Measurements from ENCODE around the gene MSANTD1.

Gene MSANTD1

DNA sequence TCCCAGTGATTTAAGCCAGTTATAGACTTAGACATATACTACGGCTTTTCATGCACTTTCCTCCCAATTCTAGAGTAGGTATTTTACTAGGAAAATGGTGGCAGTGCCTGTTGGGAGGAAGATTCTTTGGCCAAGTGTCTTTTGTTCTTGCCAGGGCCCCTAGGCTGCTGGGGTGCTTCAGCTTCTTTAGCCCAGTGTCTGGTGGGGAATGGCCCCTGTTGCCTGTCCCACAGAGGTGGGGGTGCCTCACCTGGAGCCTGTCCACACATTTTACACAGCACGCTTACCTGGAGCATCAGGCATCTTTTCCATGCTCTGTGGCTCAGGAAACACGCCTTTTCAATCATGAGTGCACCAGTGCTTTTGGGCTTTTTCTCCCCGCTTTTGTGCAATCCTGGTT lies 33.2 kb upstream of the MSANTD1 start:
- DNase-seq (ENCODE audit: low read depth, low spot score) = no peak

DNA sequence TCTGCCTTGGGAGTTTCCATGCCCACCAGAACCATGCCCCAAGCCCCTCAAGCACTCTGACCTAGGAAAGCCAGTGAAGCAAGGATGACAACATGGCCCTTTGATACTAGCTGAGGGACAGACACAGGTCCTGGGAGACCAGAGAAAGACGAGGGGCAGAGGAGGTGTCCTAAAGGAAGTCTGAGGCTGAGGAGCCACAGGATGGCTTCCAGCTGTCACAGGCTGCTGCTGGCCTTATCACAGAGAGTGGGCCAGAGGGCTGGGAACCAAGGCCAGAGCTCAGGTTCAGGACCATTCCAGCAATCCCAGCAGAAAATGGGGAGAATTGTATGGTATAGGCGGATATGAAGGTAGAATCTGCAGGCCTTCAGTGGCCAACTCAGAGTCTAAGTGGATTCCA lies 31.7 kb upstream of the MSANTD1 start:
- no peak for DNase-seq (ENCODE audit: low read depth, low spot score)

GRCh38 chr4:3217771-3218170 lies 31.2 kb upstream of the MSANTD1 start:
- no peak for DNase-seq (ENCODE audit: low read depth, low spot score)

GRCh38 chr4:3218824-3219760 lies 29.9 kb upstream of the MSANTD1 start:
- DNase-seq (ENCODE audit: low read depth, low spot score) = no peak

- DNase-seq (ENCODE audit: low read depth, low spot score) = no peak
Measured at GRCh38 chr4:3219761-3220475, 29.0 kb upstream of the MSANTD1 start.

GRCh38 chr4:3220476-3221183 lies 28.3 kb upstream of the MSANTD1 start:
- DNase-seq (ENCODE audit: low read depth, low spot score) = no peak

GRCh38 chr4:3221184-3221494 lies 27.8 kb upstream of the MSANTD1 start:
- DNase-seq (ENCODE audit: low read depth, low spot score) = no peak

DNA sequence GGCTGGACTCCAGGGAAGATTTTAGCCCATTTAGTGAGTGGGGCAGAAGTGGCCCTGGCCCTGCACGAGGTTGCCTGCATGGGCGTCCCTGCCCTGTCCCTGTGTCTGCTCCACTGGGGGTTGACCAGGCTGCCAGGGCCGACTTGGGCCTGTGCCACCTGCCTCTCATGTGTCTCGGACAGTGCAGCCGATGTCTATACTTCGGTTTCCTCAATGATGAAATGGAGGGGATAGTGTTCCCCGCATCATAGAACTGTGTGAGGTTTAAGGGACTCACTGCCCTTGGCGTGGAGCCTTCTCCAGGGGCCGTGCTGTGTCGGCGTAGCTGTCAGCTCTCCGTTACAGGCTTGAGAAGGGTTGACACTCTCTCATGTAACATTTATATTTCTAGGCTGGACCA lies 27.0 kb upstream of the MSANTD1 start:
- no peak for DNase-seq (ENCODE audit: low read depth, low spot score)

DNA sequence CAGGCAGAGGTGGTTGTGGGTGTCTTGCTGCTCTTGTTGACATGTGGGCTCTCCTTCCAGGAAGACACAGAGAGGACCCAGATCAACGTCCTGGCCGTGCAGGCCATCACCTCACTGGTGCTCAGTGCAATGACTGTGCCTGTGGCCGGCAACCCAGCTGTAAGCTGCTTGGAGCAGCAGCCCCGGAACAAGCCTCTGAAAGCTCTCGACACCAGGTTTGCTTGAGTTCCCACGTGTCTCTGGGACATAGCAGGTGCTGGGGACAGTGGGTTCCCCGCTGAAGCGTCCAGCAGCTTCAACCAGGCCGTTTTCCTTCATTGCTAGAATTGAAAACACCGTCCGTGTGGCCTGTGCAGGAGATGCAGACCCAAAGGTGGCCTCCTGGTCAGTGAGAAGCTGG lies 25.6 kb upstream of the MSANTD1 start:
- DNase-seq (ENCODE audit: low read depth, low spot score) = no peak

- DNase-seq (ENCODE audit: low read depth, low spot score) = no peak
Measured at GRCh38 chr4:3223956-3224748, 24.8 kb upstream of the MSANTD1 start.

GRCh38 chr4:3225071-3225850 lies 23.7 kb upstream of the MSANTD1 start:
- DNase-seq (ENCODE audit: low read depth, low spot score) = no peak

- DNase-seq (ENCODE audit: low read depth, low spot score) = no peak
Measured at GRCh38 chr4:3225936-3226335, 23.0 kb upstream of the MSANTD1 start.

GRCh38 chr4:3226467-3226866 lies 22.5 kb upstream of the MSANTD1 start:
- no peak for DNase-seq (ENCODE audit: low read depth, low spot score)

- DNase-seq (ENCODE audit: low read depth, low spot score) = no peak
Measured at GRCh38 chr4:3226944-3227343, 22.0 kb upstream of the MSANTD1 start.

- DNase-seq (ENCODE audit: low read depth, low spot score) = no peak
Measured at GRCh38 chr4:3227878-3228675, 20.9 kb upstream of the MSANTD1 start.

DNA sequence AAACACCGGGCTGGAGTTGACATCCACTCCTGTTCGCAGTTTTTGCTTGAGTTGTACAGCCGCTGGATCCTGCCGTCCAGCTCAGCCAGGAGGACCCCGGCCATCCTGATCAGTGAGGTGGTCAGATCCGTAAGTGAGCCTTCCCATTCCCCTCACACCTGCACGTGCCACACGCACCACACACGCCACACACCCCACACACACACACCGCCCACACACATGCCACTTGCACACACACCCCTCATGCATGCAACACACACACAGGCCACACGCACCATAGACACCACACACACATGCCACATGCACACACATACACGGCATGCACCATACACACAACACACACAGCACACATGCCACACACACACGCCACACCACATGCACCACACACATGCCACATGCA lies 20.1 kb upstream of the MSANTD1 start:
- DNase-seq (ENCODE audit: low read depth, low spot score) = no peak

GRCh38 chr4:3229328-3229727 lies 19.6 kb upstream of the MSANTD1 start:
- no peak for DNase-seq (ENCODE audit: low read depth, low spot score)

- no peak for DNase-seq (ENCODE audit: low read depth, low spot score)
Measured at GRCh38 chr4:3229964-3230363, 19.0 kb upstream of the MSANTD1 start.

DNA sequence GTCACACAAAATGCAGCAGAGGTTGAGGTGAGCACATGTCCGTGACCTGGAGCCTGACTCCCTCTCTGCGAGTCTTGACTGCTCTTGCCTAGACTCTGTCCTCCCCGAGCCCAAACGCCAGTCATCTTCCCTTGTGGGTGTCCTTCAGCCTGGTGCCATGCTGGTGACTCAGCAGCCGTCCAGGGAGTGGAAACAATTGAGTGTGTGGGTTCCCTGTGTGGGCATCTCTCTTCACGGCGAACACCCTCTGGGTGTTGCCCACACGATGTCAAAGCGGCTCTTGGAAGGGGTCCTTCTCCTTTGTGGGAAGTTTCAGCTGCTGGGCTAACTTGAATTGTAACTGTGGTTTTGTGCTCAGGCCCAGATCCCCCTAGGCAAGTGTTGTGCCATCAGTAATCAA lies 17.5 kb upstream of the MSANTD1 start:
- no peak for DNase-seq (ENCODE audit: low read depth, low spot score)

GRCh38 chr4:3232001-3232400 lies 17.0 kb upstream of the MSANTD1 start:
- DNase-seq (ENCODE audit: low read depth, low spot score) = no peak

Data from brain pericyte (primary cell).